ENCODE measurements around the gene HDAC1. TPM values are rescaled to one million over a fixed set of nuclear protein-coding genes. Genes with fewer than 3 reads are reported as not detected.
"Not testable (repeated sequence)": the region's sequence is repeated elsewhere in the genome, so short reads cannot be mapped to it uniquely, and the experiment has no call there.

HDAC1 gene
- total RNA-seq, 2 experiments from 2014 or later = 56.9 to 61.0 TPM

DNA sequence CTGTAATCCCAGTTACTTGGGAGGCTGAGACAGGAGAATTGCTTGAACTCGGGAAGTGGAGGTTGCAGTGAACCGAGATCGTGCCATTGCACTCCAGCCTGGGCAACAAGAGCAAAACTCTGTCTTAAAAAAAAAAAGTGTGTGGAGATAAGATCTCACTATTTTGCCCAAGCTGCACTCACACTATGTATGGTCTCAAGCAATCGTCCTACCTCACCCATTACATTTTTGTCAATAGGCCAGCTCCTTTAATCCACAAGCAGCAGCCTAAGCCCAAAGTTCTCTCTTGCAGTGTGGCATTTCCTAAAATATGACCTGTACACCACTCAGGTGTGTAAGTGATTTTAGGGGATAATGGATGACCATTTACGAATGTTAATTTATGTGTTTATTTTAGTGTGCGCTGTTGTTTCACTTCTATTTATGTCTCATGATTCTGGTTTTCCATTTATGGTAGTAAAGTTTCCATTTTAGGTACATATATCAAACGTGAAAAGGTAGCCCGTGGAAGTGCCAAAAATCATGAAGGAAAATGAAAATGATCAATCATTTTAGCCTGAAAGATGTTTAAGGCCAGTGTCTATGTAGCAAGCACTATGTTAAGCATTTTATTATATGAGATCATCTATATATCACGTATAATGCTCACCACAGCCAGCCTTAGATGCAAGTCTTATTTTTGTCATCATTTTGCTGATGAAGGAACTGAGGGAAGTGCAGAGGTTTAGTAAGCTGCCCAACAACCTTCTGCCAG lies 35.2 kb upstream of the HDAC1 start:
- Histone ChIP-seq H3K4me3 (ENCODE audit: low read length) (peak overlapping the region; percentile 71), H3K4me1 (ENCODE audit: insufficient read depth, low read length) (peaks cover 83% of the 10 kb centered on the region), H3K36me3 (ENCODE audit: insufficient read depth, low read length) (peaks cover 30% of the 10 kb centered on the region), H3K27me3 (ENCODE audit: control insufficient read depth in 1 of 2, insufficient read depth in 2 of 2, low read length in 2 of 2) (no peaks in the 10 kb centered on the region), H3K9me3 (ENCODE audit: control insufficient read depth in 1 of 2, insufficient read depth in 1 of 2, low read length in 2 of 2) (no peaks in the 10 kb centered on the region), H3K27ac (ENCODE audit: low read depth in 1 of 2, low read length in 2 of 2) (peak overlapping the region; percentile 18 to 94)
- ChIA-PET POLR2A (interaction anchor here (1.3 to 21.2 kb wide), 7 partner anchors 6 to 79 kb away, joined by 3 to 543 read pairs (median 16); partner anchors contain the start of genes FAM167B, HDAC1, LCK and MARCKSL1), CTCF (interaction anchor here (1.5 to 7.5 kb wide), 4 partner anchors 8 to 41 kb away, joined by 3 to 40 read pairs (median 14); no protein-coding TSS in a partner anchor)
- Mint-ChIP-seq H3K27ac (peak overlapping the region; percentile 99), H3K36me3 (ENCODE audit: low read depth) (peaks cover 65% of the 10 kb centered on the region), H3K4me1 (ENCODE audit: low read depth) (peaks cover 54% of the 10 kb centered on the region), H3K4me3 (peak overlapping the region; percentile 92), H3K9me3 (no peaks in the 10 kb centered on the region), H3K27me3 (no peaks in the 10 kb centered on the region)
- TF ChIP-seq, protein P1, sequence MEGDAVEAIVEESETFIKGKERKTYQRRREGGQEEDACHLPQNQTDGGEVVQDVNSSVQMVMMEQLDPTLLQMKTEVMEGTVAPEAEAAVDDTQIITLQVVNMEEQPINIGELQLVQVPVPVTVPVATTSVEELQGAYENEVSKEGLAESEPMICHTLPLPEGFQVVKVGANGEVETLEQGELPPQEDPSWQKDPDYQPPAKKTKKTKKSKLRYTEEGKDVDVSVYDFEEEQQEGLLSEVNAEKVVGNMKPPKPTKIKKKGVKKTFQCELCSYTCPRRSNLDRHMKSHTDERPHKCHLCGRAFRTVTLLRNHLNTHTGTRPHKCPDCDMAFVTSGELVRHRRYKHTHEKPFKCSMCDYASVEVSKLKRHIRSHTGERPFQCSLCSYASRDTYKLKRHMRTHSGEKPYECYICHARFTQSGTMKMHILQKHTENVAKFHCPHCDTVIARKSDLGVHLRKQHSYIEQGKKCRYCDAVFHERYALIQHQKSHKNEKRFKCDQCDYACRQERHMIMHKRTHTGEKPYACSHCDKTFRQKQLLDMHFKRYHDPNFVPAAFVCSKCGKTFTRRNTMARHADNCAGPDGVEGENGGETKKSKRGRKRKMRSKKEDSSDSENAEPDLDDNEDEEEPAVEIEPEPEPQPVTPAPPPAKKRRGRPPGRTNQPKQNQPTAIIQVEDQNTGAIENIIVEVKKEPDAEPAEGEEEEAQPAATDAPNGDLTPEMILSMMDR (IDR thresholded peaks at IDR 0.05) = no peak
- intact Hi-C loops (cut with DNase I, micrococcal nuclease) = no loop called here
- peak; percentile 22 for ATAC-seq (ENCODE audit: poor library complexity)
- peak in 2 of 14 experiments; percentile 47 to 52 for DNase-seq

- TF ChIP-seq, protein P1 (IDR thresholded peaks at IDR 0.05) = no peak
- ChIA-PET POLR2A (interaction anchor here (3.0 to 21.2 kb wide), 6 partner anchors 5 to 79 kb away, joined by 10 to 543 read pairs (median 96); partner anchors contain the start of genes FAM167B, HDAC1, LCK and MARCKSL1), CTCF (interaction anchor here (1.5 to 7.5 kb wide), 4 partner anchors 8 to 41 kb away, joined by 3 to 40 read pairs (median 14); no protein-coding TSS in a partner anchor)
- Histone ChIP-seq H3K9me3 (ENCODE audit: control insufficient read depth in 1 of 2, insufficient read depth in 1 of 2, low read length in 2 of 2) (no peaks in the 10 kb centered on the region), H3K27me3 (ENCODE audit: control insufficient read depth in 1 of 2, insufficient read depth in 2 of 2, low read length in 2 of 2) (no peaks in the 10 kb centered on the region), H3K36me3 (ENCODE audit: insufficient read depth, low read length) (peaks cover 34% of the 10 kb centered on the region), H3K4me3 (ENCODE audit: low read length) (peak overlapping the region; percentile 71), H3K27ac (ENCODE audit: low read depth in 1 of 2, low read length in 2 of 2) (peak overlapping the region; percentile 18 to 94), H3K4me1 (ENCODE audit: insufficient read depth, low read length) (peaks cover 86% of the 10 kb centered on the region)
- Mint-ChIP-seq H3K27me3 (no peaks in the 10 kb centered on the region), H3K9me3 (no peaks in the 10 kb centered on the region), H3K4me1 (ENCODE audit: low read depth) (peaks cover 54% of the 10 kb centered on the region), H3K36me3 (ENCODE audit: low read depth) (peaks cover 60% of the 10 kb centered on the region), H3K27ac (peak overlapping the region; percentile 99), H3K4me3 (peak overlapping the region; percentile 92)
- DNase-seq (no peak), ATAC-seq (ENCODE audit: poor library complexity) (no peak)
- intact Hi-C loops (cut with DNase I, micrococcal nuclease) = no loop called here
These were observed 34.7 kb upstream of the HDAC1 start for GRCh38 chr1:32257227-32257508.

DNA sequence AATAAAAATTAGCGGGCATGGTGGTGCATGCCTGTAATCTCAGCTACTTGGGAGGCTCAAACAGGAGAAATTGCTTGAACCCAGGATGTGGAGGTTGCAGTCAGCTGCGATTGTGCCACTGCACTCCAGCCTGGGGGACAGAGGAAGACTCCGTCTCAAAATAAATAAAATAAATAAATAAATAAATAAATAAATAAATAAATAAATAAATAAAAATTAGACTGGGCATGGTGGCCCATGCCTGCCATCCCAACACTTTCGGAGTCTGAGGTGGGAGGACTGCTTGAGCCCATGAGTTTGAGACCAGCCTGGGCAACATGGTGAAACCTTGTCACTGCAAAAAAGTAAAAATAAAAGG lies 28.7 kb upstream of the HDAC1 start:
- intact Hi-C loops (cut with DNase I, micrococcal nuclease) = loop anchor here (1.0 to 5.0 kb wide), 2 partner anchors 13 to 69 kb away; no protein-coding TSS in a partner anchor
- not testable (repeated sequence) for H3K9me3 Mint-ChIP-seq; H3K4me3 ChIP-seq (ENCODE audit: low read length); H3K9me3 ChIP-seq (ENCODE audit: control insufficient read depth in 1 of 2, insufficient read depth in 1 of 2, low read length in 2 of 2); DNase-seq; H3K4me3 Mint-ChIP-seq; ATAC-seq (ENCODE audit: poor library complexity); H3K27me3 ChIP-seq (ENCODE audit: control insufficient read depth in 1 of 2, insufficient read depth in 2 of 2, low read length in 2 of 2); H3K27me3 Mint-ChIP-seq
- Histone ChIP-seq H3K36me3 (ENCODE audit: insufficient read depth, low read length) (peaks cover 52% of the 10 kb centered on the region), H3K27ac (ENCODE audit: low read depth in 1 of 2, low read length in 2 of 2) (peak overlapping the region; percentile 40 to 69), H3K4me1 (ENCODE audit: insufficient read depth, low read length) (peaks cover 96% of the 10 kb centered on the region)
- POLR2A ChIA-PET = interaction anchor here (0.9 to 20.9 kb wide), 5 partner anchors 11 to 73 kb away, joined by 3 to 543 read pairs (median 4); partner anchors contain the start of genes FAM167B, LCK and MARCKSL1
- Mint-ChIP-seq H3K4me1 (ENCODE audit: low read depth) (peaks cover 51% of the 10 kb centered on the region), H3K27ac (peak overlapping the region; percentile 88), H3K36me3 (ENCODE audit: low read depth) (peaks cover 42% of the 10 kb centered on the region)
- CTCF ChIA-PET = interaction anchor here (1.8 to 7.5 kb wide), 2 partner anchors 14 to 23 kb away, joined by 8 to 40 read pairs; no protein-coding TSS in a partner anchor
